Transverse colon (tissue), 4 donors: ENCODE results near the gene TRIM46. TPM values are rescaled to one million over a fixed set of nuclear protein-coding genes. Genes with fewer than 3 reads are reported as not detected.
A peak's percentile ranks its signal among the peaks of the same experiment; 100 is the strongest.

Experiments
- DNase-seq: peaks from one replicate; pipeline ENCODE4 v3.0.0-alpha.2; 2019
- H3K27ac ChIP-seq, 4 donors: fragments of 200-600 bp; sonication (generic); 2 replicates each; pipeline ENCODE4 v1.5.1; 2016 to 2018; ENCODE audit warnings: inconsistent platforms in 4 of 4
- H3K27me3 ChIP-seq: fragments of 200-600 bp; sonication (generic); 2 replicates; pipeline ENCODE4 v1.5.1; 2017; ENCODE audit warnings: inconsistent platforms
- H3K36me3 ChIP-seq, 4 donors: fragments of 200-600 bp; sonication (generic); 2 replicates each; pipeline ENCODE4 v1.5.1; 2017 to 2019; ENCODE audit warnings: inconsistent platforms in 4 of 4
- H3K4me1 ChIP-seq, 4 donors: fragments of 200-600 bp; sonication (generic); 2 replicates each; pipeline ENCODE4 v1.5.1; 2017 to 2020; ENCODE audit warnings: inconsistent platforms in 4 of 4
- H3K4me3 ChIP-seq, 4 donors: fragments of 200-600 bp; sonication (generic); 1 replicate in 1 of 4; 2 replicates in 3 of 4; pipeline versions ENCODE4 v1.5.1 to v1.6.1; 2017 to 2019; ENCODE audit warnings: inconsistent platforms in 4 of 4
- H3K9me3 ChIP-seq, 2 donors: fragments of 200-600 bp; sonication (generic); 2 replicates each; pipeline ENCODE4 v1.5.1; 2017 to 2019; ENCODE audit warnings: inconsistent platforms in 2 of 2
- EP300 ChIP-seq: sonication (generic); formaldehyde crosslinking; IDR thresholded peaks from one replicate; pipeline ENCODE4 v1.6.1; 2017; ENCODE audit warnings: antibody characterized with exemption, low read depth
- POLR2A ChIP-seq: fragments of 450-650 bp; IDR thresholded peaks from one replicate; pipeline ENCODE4 v1.6.1; 2016; ENCODE audit warnings: antibody characterized with exemption, mild to moderate bottlenecking, moderate library complexity
- POLR2AphosphoS5 ChIP-seq, 3 donors: sonication (generic); formaldehyde crosslinking; IDR thresholded peaks; one replicate each; pipeline ENCODE4 v1.6.1; 2016; ENCODE audit warnings: antibody characterized with exemption in 3 of 3
- WGBS, 2 donors: methylation state at CpG; one replicate each; pipeline ENCODE4 v1.1.5; 2018; ENCODE audit warnings: low coverage in 1 of 2; 5-methylcytosine and 5-hydroxymethylcytosine counted together
- in situ Hi-C, 4 donors: fragments of 200-750 bp; cut with MboI; loops; one replicate each; pipeline versions ENCODE4 v1.15.0 to v1.15.1; 2017; ENCODE audit warnings: low sequenced_read_pairs in 3 of 4, low pct_ligation_motif_present in 1 of 4, low pct_unique_long_range_greater_than_20kb in 1 of 4
- intact Hi-C: fragments of 100-400 bp; cut with DNase I; formaldehyde crosslinking; loops from one replicate; pipeline ENCODE4 v1.15.1; 2023; ENCODE audit warnings: low total_unique reads
- total RNA-seq, 4 donors: library from RNA; depleted of rRNA; stranded (reverse); fragments of >200 nt; gene quantifications; one replicate each; pipeline ENCODE4 v1.1.0, GENCODE V29; 2016
- TF ChIP-seq, protein P1 (sequence below), 5 experiments: fragments of 200-600 bp in 3 of 5; fragments of 450-650 bp in 2 of 5; sonication (generic) in 3 of 5; IDR thresholded peaks; 1 replicate in 2 of 5; 2 replicates in 3 of 5; pipeline ENCODE4 v1.5.1; 2016 to 2017; ENCODE audit warnings: antibody characterized with exemption in 5 of 5, inconsistent platforms in 3 of 5, mild to moderate bottlenecking in 2 of 5, moderate library complexity in 1 of 5

Gene TRIM46
- total RNA-seq, 4 donors from 2014 or later: 0.41 to 0.48 TPM; not detected in 2

- Histone ChIP-seq H3K27ac (peak overlapping the region; percentile 93 to 100 (median 94)), H3K27me3 (no peaks in the 10 kb centered on the region), H3K4me3 (peak overlapping the region in 3 of 4 donors; percentile 53 to 71 (median 70)), H3K9me3 (no peaks in the 10 kb centered on the region), H3K36me3 (no peaks in the 10 kb centered on the region), H3K4me1 (peaks cover 14 to 74% (median 65%) of the 10 kb centered on the region in 4 donors)
- in situ Hi-C loops: no loop called here
- intact Hi-C loops: loop anchor here (5.0 kb wide), 1 partner anchor 34 kb away; no protein-coding TSS in a partner anchor
- 26% methylated on average over 36 of the region's 53 CpGs; no CpG with 5 or more reads in 1 of the 2 donors for WGBS, 2 donors
- DNase-seq: peak; percentile 94
- peak; percentile 51 to 83 (median 82) for TF ChIP-seq POLR2AphosphoS5 (IDR thresholded peaks at IDR 0.05)
- TF ChIP-seq, protein P1, sequence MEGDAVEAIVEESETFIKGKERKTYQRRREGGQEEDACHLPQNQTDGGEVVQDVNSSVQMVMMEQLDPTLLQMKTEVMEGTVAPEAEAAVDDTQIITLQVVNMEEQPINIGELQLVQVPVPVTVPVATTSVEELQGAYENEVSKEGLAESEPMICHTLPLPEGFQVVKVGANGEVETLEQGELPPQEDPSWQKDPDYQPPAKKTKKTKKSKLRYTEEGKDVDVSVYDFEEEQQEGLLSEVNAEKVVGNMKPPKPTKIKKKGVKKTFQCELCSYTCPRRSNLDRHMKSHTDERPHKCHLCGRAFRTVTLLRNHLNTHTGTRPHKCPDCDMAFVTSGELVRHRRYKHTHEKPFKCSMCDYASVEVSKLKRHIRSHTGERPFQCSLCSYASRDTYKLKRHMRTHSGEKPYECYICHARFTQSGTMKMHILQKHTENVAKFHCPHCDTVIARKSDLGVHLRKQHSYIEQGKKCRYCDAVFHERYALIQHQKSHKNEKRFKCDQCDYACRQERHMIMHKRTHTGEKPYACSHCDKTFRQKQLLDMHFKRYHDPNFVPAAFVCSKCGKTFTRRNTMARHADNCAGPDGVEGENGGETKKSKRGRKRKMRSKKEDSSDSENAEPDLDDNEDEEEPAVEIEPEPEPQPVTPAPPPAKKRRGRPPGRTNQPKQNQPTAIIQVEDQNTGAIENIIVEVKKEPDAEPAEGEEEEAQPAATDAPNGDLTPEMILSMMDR (IDR thresholded peaks at IDR 0.05): no peak
- TF ChIP-seq POLR2A: no peak
- peak; percentile 86 for TF ChIP-seq EP300
Measured at GRCh38 chr1:155125946-155126555, 47.6 kb upstream of the TRIM46 start.

GRCh38 chr1:155126556-155127104 lies 47.0 kb upstream of the TRIM46 start:
- H3K27ac ChIP-seq: peak overlapping the region; percentile 93 to 100 (median 94)
- intact Hi-C loops: loop anchor here (5.0 kb wide), 1 partner anchor 34 kb away; no protein-coding TSS in a partner anchor
- peak overlapping the region in 3 of 4 donors; percentile 53 to 71 (median 70) for H3K4me3 ChIP-seq
- H3K4me1 ChIP-seq: peaks cover 14 to 79% (median 66%) of the 10 kb centered on the region in 4 donors
- WGBS, 2 donors: 4% methylated on average over 32 of the region's 32 CpGs; no CpG with 5 or more reads in 1 of the 2 donors
- TF ChIP-seq EP300 (no peak), POLR2AphosphoS5 (IDR thresholded peaks at IDR 0.05) (no peak)
- TF ChIP-seq, protein P1 (IDR thresholded peaks at IDR 0.05): peak in 1 of 5 experiments; percentile 7
- H3K36me3 ChIP-seq: peaks cover 0 to 3% (median 1%) of the 10 kb centered on the region in 4 donors
- in situ Hi-C loops: no loop called here
- no peaks in the 10 kb centered on the region for H3K9me3 ChIP-seq
- peak; percentile 56 for DNase-seq
- H3K27me3 ChIP-seq: no peaks in the 10 kb centered on the region

- peak within 1 kb of the TSS; percentile 93 to 100 (median 94) for H3K27ac ChIP-seq
- peaks cover 14 to 86% (median 66%) of the 10 kb centered on the region in 4 donors for H3K4me1 ChIP-seq
- H3K9me3 ChIP-seq: no peaks in the 10 kb centered on the region
- in situ Hi-C loops: no loop called here
- peak within 1 kb of the TSS; percentile 53 to 71 (median 69) for H3K4me3 ChIP-seq
- TF ChIP-seq EP300: peak; percentile 35
- TF ChIP-seq, protein P1 (IDR thresholded peaks at IDR 0.05): peak in 1 of 5 experiments; percentile 2
- peak; percentile 67 to 93 (median 92) for TF ChIP-seq POLR2AphosphoS5 (IDR thresholded peaks at IDR 0.05)
- TF ChIP-seq POLR2A: peak; percentile 85
- DNase-seq: peak; percentile 89
- H3K27me3 ChIP-seq: no peaks in the 10 kb centered on the region
- intact Hi-C loops: loop anchor here (5.0 kb wide), 1 partner anchor 35 kb away; no protein-coding TSS in a partner anchor
- WGBS, 2 donors: 0 to 1% methylated on average over 7 to 51 of the region's 76 CpGs
- H3K36me3 ChIP-seq: peaks cover 0 to 10% (median 4%) of the 10 kb centered on the region in 4 donors
Measured at GRCh38 chr1:155127105-155127966, 46.3 kb upstream of the TRIM46 start, which contains the start of gene EFNA1. TSS of gene EFNA1 (plus strand) at chr1:155127876. CDS start at chr1:155127978, 102 bp downstream.
